Measurements from ENCODE around the gene ZDHHC9.

The ZDHHC9 gene

GRCh38 chrX:129845616-129846190 lies 2.0 kb upstream of the ZDHHC9 start:
- no peak for DNase-seq (ENCODE audit: low read depth, low spot score)
- TF ChIP-seq FOXP2 (optimal IDR thresholded peaks at IDR 0.05; ENCODE audit: control extremely low read depth, extremely low read length, insufficient read depth) (no peak), EZH2 (IDR thresholded peaks at IDR 0.05) (no peak), POLR2AphosphoS5 (IDR thresholded peaks at IDR 0.05; ENCODE audit: borderline replicate concordance, low read depth, low read length) (no peak)
- no peaks in the 10 kb centered on the region for H3K9me3 ChIP-seq (ENCODE audit: low read depth, low read length)
- H3K4me3 ChIP-seq, result no peak overlapping the region
- no peak overlapping the region for H3K27ac ChIP-seq
- no peaks in the 10 kb centered on the region; the same call in 1 of the 2 replicates for H3K36me3 ChIP-seq (ENCODE audit: insufficient read depth, low read length)
- no peak overlapping the region for H3K9ac ChIP-seq (ENCODE audit: insufficient read length)

GRCh38 chrX:129843209-129843458 lies 552 bp downstream of the ZDHHC9 start:
- H3K9me3 ChIP-seq (ENCODE audit: low read depth, low read length), result no peaks in the 10 kb centered on the region
- H3K4me3 ChIP-seq, result peak overlapping the region; percentile 85
- TF ChIP-seq POLR2AphosphoS5 (IDR thresholded peaks at IDR 0.05; ENCODE audit: borderline replicate concordance, low read depth, low read length) (no peak), FOXP2 (optimal IDR thresholded peaks at IDR 0.05; ENCODE audit: control extremely low read depth, extremely low read length, insufficient read depth) (no peak), EZH2 (IDR thresholded peaks at IDR 0.05) (no peak)
- peak overlapping the region; percentile 69 for H3K9ac ChIP-seq (ENCODE audit: insufficient read length)
- H3K36me3 ChIP-seq (ENCODE audit: insufficient read depth, low read length), result no peaks in the 10 kb centered on the region; the same call in 1 of the 2 replicates
- H3K27ac ChIP-seq, result no peak overlapping the region
- no peak for DNase-seq (ENCODE audit: low read depth, low spot score)

GRCh38 chrX:129842510-129843208 lies 1.0 kb downstream of the ZDHHC9 start:
- DNase-seq (ENCODE audit: low read depth, low spot score), result no peak
- TF ChIP-seq EZH2 (IDR thresholded peaks at IDR 0.05), result no peak
- TF ChIP-seq POLR2AphosphoS5 (IDR thresholded peaks at IDR 0.05; ENCODE audit: borderline replicate concordance, low read depth, low read length), result no peak
- no peak for TF ChIP-seq FOXP2 (optimal IDR thresholded peaks at IDR 0.05; ENCODE audit: control extremely low read depth, extremely low read length, insufficient read depth)
- H3K27ac ChIP-seq, result no peak overlapping the region
- H3K9ac ChIP-seq (ENCODE audit: insufficient read length), result peak overlapping the region; percentile 69
- H3K9me3 ChIP-seq (ENCODE audit: low read depth, low read length), result no peaks in the 10 kb centered on the region
- no peaks in the 10 kb centered on the region; the same call in 1 of the 2 replicates for H3K36me3 ChIP-seq (ENCODE audit: insufficient read depth, low read length)
- H3K4me3 ChIP-seq, result peak overlapping the region; percentile 85

GRCh38 chrX:129840344-129840743 lies 3.3 kb downstream of the ZDHHC9 start:
- Histone ChIP-seq H3K27ac (no peak overlapping the region), H3K36me3 (ENCODE audit: insufficient read depth, low read length) (no peaks in the 10 kb centered on the region; the same call in 1 of the 2 replicates), H3K9me3 (ENCODE audit: low read depth, low read length) (no peaks in the 10 kb centered on the region), H3K9ac (ENCODE audit: insufficient read length) (no peak overlapping the region), H3K4me3 (no peak overlapping the region)
- no peak for TF ChIP-seq FOXP2 (optimal IDR thresholded peaks at IDR 0.05; ENCODE audit: control extremely low read depth, extremely low read length, insufficient read depth)
- TF ChIP-seq EZH2 (IDR thresholded peaks at IDR 0.05), result no peak
- TF ChIP-seq POLR2AphosphoS5 (IDR thresholded peaks at IDR 0.05; ENCODE audit: borderline replicate concordance, low read depth, low read length), result no peak
- no peak for DNase-seq (ENCODE audit: low read depth, low spot score)

DNA sequence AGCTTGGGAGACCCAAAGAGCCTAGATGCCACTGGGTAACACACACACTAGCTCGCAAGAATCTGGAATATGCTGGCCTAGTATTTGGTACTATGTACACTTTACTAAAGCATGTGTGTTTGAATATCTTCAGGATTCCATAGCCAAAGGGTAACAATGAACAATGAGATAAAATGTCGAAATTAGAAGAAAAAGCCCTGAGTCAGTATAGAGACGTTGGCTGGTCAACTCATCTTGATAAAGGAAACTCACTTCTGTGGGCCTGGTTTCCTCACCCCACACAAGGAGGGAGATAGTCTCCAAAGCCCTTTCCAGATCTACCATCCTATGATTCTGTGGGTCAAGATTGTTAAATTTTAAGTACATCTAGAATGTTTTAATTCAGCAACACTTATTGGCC lies 6.9 kb downstream of the ZDHHC9 start:
- no peak overlapping the region for H3K9ac ChIP-seq (ENCODE audit: insufficient read length)
- no peaks in the 10 kb centered on the region; the same call in 1 of the 2 replicates for H3K36me3 ChIP-seq (ENCODE audit: insufficient read depth, low read length)
- DNase-seq (ENCODE audit: low read depth, low spot score), result no peak
- no peak for TF ChIP-seq EZH2 (IDR thresholded peaks at IDR 0.05)
- TF ChIP-seq FOXP2 (optimal IDR thresholded peaks at IDR 0.05; ENCODE audit: control extremely low read depth, extremely low read length, insufficient read depth), result no peak
- no peak for TF ChIP-seq POLR2AphosphoS5 (IDR thresholded peaks at IDR 0.05; ENCODE audit: borderline replicate concordance, low read depth, low read length)
- no peaks in the 10 kb centered on the region for H3K9me3 ChIP-seq (ENCODE audit: low read depth, low read length)
- H3K4me3 ChIP-seq, result no peak overlapping the region
- no peak overlapping the region for H3K27ac ChIP-seq

- Histone ChIP-seq H3K4me3 (no peak overlapping the region), H3K9ac (ENCODE audit: insufficient read length) (no peak overlapping the region), H3K9me3 (ENCODE audit: low read depth, low read length) (no peaks in the 10 kb centered on the region), H3K36me3 (ENCODE audit: insufficient read depth, low read length) (no peaks in the 10 kb centered on the region; the same call in 1 of the 2 replicates), H3K27ac (no peak overlapping the region)
- TF ChIP-seq FOXP2 (optimal IDR thresholded peaks at IDR 0.05; ENCODE audit: control extremely low read depth, extremely low read length, insufficient read depth) (no peak), EZH2 (IDR thresholded peaks at IDR 0.05) (no peak), POLR2AphosphoS5 (IDR thresholded peaks at IDR 0.05; ENCODE audit: borderline replicate concordance, low read depth, low read length) (no peak)
- no peak for DNase-seq (ENCODE audit: low read depth, low spot score)
These were observed 10.3 kb downstream of the ZDHHC9 start for GRCh38 chrX:129833153-129833990.

DNA sequence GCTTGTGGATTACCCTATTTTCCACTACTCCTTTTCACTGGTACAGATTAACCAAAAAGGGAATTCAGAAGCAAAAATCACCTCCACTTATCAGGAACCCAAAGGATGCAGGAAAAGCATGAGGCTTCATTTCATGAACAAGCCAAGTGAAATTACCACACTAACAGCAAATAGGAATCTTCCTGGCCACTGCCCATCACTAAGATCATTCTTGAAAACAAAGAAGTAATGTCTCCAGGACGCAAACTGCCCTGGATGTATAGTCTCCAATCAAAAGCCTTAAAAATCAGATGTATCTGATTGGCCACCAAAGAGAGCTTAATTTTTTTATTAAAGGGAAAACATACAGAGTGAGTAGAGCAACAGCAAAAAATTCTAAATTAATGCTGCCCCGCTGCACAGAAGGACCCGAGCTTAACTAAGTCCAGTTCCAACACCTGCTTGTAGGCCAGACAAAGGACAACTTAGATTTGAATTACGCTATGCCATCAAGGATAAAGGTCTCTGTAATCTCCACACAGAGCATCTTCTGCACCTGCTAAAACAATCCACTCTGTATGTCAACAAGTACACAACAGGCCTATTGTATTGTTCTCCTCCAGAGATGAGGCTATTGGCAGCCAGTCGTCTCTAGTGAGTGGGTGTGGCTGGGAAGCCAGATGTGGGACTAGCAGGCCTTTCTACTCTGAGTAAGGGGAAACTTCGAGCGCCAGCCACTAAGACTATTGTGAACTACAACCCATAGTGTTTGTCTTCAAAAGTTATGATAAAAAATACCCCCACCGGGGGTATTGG lies 12.4 kb downstream of the ZDHHC9 start:
- DNase-seq (ENCODE audit: low read depth, low spot score), result no peak
- H3K9ac ChIP-seq (ENCODE audit: insufficient read length), result no peak overlapping the region

More for the DNA sequence above, 12.4 kb downstream of the ZDHHC9 start:
- Histone ChIP-seq H3K36me3 (ENCODE audit: insufficient read depth, low read length) (no peaks in the 10 kb centered on the region; the same call in 1 of the 2 replicates), H3K9me3 (ENCODE audit: low read depth, low read length) (no peaks in the 10 kb centered on the region), H3K27ac (no peak overlapping the region), H3K4me3 (no peak overlapping the region)
- TF ChIP-seq POLR2AphosphoS5 (IDR thresholded peaks at IDR 0.05; ENCODE audit: borderline replicate concordance, low read depth, low read length), result no peak
- no peak for TF ChIP-seq EZH2 (IDR thresholded peaks at IDR 0.05)
- no peak for TF ChIP-seq FOXP2 (optimal IDR thresholded peaks at IDR 0.05; ENCODE audit: control extremely low read depth, extremely low read length, insufficient read depth)
